SU-DHL-6 (cell line): ENCODE results near the gene FSIP1.

ENCODE experiments used
- EZH2phosphoT487 ChIP-seq: fragments of 200-600 bp; sonication (generic), shearing (Covaris generic); conservative IDR thresholded peaks from 2 replicates; pipeline ENCODE4 v1.6.1; 2018; ENCODE audit warnings: mild to moderate bottlenecking, antibody characterized with exemption, low read length, moderate library complexity, mixed read lengths
- TF ChIP-seq, protein P1 (sequence below): fragments of 200-600 bp; sonication (generic); IDR thresholded peaks from one replicate; pipeline ENCODE4 v1.5.1; 2017; ENCODE audit warnings: antibody characterized with exemption, mild to moderate bottlenecking, low read length, moderate library complexity; ENCODE audit not compliant: insufficient read depth, poor library complexity, severe bottlenecking

DNA sequence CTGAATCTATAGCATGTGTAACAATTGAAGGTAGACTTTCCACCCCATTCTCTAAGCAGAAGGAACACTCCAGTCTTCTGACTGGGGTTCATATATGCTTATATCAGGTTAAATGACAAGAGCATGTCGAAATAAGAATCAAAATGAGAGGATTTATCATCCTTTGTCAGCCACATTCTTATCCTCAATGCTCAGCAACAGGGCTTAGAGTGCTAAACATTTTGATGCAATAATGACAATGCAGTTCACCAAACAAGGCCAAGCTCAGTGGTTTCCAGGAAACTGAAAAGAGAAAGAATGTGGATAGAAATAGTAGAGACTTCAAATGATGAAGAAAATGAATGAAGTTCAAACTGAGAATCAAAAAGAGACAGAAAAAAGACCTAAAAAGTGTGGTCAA lies 78.0 kb downstream of the FSIP1 start:
- TF ChIP-seq, protein P1, sequence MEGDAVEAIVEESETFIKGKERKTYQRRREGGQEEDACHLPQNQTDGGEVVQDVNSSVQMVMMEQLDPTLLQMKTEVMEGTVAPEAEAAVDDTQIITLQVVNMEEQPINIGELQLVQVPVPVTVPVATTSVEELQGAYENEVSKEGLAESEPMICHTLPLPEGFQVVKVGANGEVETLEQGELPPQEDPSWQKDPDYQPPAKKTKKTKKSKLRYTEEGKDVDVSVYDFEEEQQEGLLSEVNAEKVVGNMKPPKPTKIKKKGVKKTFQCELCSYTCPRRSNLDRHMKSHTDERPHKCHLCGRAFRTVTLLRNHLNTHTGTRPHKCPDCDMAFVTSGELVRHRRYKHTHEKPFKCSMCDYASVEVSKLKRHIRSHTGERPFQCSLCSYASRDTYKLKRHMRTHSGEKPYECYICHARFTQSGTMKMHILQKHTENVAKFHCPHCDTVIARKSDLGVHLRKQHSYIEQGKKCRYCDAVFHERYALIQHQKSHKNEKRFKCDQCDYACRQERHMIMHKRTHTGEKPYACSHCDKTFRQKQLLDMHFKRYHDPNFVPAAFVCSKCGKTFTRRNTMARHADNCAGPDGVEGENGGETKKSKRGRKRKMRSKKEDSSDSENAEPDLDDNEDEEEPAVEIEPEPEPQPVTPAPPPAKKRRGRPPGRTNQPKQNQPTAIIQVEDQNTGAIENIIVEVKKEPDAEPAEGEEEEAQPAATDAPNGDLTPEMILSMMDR = no peak
- no peak for TF ChIP-seq EZH2phosphoT487
